ENCODE measurements around the gene PIPOX. TPM values are rescaled to one million over a fixed set of nuclear protein-coding genes. Genes with fewer than 3 reads are reported as not detected.

Gene PIPOX
- total RNA-seq, 6 donors from 2014 or later: 0.91 to 3.6 (median 2.2) TPM; not detected in 2

GRCh38 chr17:29045026-29045425 lies 2.1 kb downstream of the PIPOX start:
- no peak overlapping the region for H3K27ac ChIP-seq
- TF ChIP-seq POLR2A (IDR thresholded peaks at IDR 0.05) (no peak), EP300 (IDR thresholded peaks at IDR 0.05) (no peak), POLR2AphosphoS5 (IDR thresholded peaks at IDR 0.05) (no peak)
- TF ChIP-seq, protein P1, sequence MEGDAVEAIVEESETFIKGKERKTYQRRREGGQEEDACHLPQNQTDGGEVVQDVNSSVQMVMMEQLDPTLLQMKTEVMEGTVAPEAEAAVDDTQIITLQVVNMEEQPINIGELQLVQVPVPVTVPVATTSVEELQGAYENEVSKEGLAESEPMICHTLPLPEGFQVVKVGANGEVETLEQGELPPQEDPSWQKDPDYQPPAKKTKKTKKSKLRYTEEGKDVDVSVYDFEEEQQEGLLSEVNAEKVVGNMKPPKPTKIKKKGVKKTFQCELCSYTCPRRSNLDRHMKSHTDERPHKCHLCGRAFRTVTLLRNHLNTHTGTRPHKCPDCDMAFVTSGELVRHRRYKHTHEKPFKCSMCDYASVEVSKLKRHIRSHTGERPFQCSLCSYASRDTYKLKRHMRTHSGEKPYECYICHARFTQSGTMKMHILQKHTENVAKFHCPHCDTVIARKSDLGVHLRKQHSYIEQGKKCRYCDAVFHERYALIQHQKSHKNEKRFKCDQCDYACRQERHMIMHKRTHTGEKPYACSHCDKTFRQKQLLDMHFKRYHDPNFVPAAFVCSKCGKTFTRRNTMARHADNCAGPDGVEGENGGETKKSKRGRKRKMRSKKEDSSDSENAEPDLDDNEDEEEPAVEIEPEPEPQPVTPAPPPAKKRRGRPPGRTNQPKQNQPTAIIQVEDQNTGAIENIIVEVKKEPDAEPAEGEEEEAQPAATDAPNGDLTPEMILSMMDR (IDR thresholded peaks at IDR 0.05): no peak
- 82 to 87% methylated on average over 3 to 4 of the region's 4 CpGs for WGBS, 2 donors
- no peaks in the 10 kb centered on the region for H3K27me3 ChIP-seq
- ATAC-seq (ENCODE audit: low FRiP score in 2 of 2): no peak
- H3K9me3 ChIP-seq: no peaks in the 10 kb centered on the region
- DNase-seq: no peak
- H3K4me1 ChIP-seq: peaks cover 7 to 13% (median 10%) of the 10 kb centered on the region in 4 donors
- H3K4me3 ChIP-seq: no peak overlapping the region
- no peaks in the 10 kb centered on the region for H3K36me3 ChIP-seq

DNA sequence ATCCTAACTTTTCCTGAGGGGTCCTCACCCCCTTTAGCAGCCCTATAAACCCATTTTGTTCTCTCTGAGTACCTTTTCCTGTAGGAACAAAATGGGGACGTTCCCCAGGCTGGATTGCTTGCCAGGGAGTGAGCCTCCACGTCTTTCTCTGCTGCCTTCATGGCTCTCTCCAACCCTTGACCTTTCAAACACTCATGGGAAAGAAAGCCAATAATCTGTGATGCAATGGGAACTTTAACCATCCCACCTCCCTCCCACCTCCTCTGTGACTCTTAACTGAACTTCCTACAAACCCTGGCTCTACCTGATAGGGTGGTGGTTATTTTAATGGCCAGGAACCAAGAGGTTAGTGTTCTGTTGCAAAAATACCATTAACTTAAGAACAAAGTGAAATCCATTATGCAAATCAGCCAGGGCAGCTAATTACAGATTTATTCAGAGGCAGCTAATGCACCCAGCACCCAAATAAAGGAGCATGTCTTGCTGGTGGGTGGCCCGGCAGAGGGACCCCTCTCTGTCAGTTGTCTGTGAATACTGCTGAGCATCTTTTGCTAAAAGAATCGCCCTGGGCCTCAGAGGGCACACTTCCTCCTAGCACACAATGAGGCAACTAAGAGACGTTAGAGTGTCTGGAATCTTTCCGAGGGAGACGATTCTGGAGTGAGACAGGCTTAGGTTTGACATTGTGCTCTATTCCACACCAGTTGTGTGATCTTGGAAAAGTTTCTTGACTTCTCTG lies 3.0 kb downstream of the PIPOX start:
- Histone ChIP-seq H3K36me3 (no peaks in the 10 kb centered on the region), H3K4me1 (peaks cover 7 to 13% (median 10%) of the 10 kb centered on the region in 4 donors), H3K27me3 (no peaks in the 10 kb centered on the region), H3K27ac (no peak overlapping the region), H3K9me3 (no peaks in the 10 kb centered on the region), H3K4me3 (no peak overlapping the region)
- TF ChIP-seq EP300 (IDR thresholded peaks at IDR 0.05) (no peak), POLR2A (IDR thresholded peaks at IDR 0.05) (no peak), POLR2AphosphoS5 (IDR thresholded peaks at IDR 0.05) (no peak)
- TF ChIP-seq, protein P1 (IDR thresholded peaks at IDR 0.05): no peak
- DNase-seq: no peak
- ATAC-seq (ENCODE audit: low FRiP score in 2 of 2): no peak
- 62% methylated on average over 5 to 7 of the region's 7 CpGs for WGBS, 2 donors

- Histone ChIP-seq H3K4me1 (peaks cover 7 to 13% (median 10%) of the 10 kb centered on the region in 4 donors), H3K27me3 (no peaks in the 10 kb centered on the region), H3K36me3 (no peaks in the 10 kb centered on the region), H3K4me3 (no peak overlapping the region), H3K27ac (no peak overlapping the region), H3K9me3 (no peaks in the 10 kb centered on the region)
- DNase-seq: no peak
- no peak for ATAC-seq (ENCODE audit: low FRiP score in 2 of 2)
- 80 to 95% methylated on average over 5 of the region's 5 CpGs for WGBS, 2 donors
- TF ChIP-seq EP300 (IDR thresholded peaks at IDR 0.05) (no peak), POLR2AphosphoS5 (IDR thresholded peaks at IDR 0.05) (no peak), POLR2A (IDR thresholded peaks at IDR 0.05) (no peak)
- TF ChIP-seq, protein P1 (IDR thresholded peaks at IDR 0.05): no peak
Observed at GRCh38 chr17:29046473-29046839, 3.5 kb downstream of the PIPOX start.

DNA sequence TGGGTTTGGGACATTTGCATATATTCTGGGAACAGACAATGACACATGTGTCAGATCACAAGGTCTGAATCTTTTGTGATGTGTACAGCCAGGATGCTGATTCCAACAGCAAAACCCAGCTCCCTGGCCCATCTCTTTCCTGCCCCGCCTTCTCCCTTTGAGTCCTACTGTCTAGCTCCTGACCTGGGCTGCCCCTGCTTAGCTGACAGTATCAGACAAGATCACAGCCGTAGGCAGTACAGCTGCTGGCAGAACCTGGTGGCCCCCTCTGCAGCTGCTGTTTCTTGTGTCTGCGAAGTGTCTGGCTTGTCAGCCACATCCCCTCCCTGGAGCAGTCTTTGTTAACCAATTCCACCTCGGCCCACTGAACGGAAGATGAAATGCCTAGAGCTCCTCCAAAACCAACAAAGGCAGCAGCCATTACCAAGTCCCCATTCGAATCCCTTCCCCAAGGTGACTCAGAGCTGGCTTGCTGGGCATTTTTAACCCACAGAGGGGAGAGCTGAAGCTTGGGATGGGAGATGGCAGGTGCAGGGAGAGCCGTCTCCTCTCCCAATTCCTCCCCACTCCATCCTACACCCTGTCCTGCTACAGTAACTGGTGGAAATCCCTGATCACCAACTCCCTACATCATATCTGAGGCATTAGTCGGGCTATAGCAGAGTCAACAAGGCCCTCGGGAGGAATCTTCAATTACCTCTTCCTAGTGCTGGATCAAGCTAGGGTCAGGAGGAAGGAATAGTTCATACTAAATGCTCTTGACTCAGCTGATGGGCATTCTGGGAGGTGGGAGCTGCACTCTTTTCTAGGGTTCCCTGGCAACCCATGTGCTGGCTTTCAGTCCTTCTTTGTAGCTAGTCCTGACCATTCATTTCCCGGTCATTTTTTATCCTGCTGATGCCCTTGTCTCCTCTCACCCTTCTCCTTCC lies 5.8 kb downstream of the PIPOX start:
- no peak overlapping the region for H3K4me3 ChIP-seq
- DNase-seq (no peak), ATAC-seq (ENCODE audit: low FRiP score in 2 of 2) (no peak)
- H3K36me3 ChIP-seq: no peaks in the 10 kb centered on the region
- H3K9me3 ChIP-seq: no peaks in the 10 kb centered on the region
- no peak overlapping the region for H3K27ac ChIP-seq
- H3K4me1 ChIP-seq: no peaks in the 10 kb centered on the region
- 69 to 74% methylated on average over 10 of the region's 10 CpGs for WGBS, 2 donors
- TF ChIP-seq POLR2AphosphoS5 (IDR thresholded peaks at IDR 0.05): no peak
- TF ChIP-seq, protein P1 (IDR thresholded peaks at IDR 0.05): no peak
- no peak for TF ChIP-seq EP300 (IDR thresholded peaks at IDR 0.05)
- no peaks in the 10 kb centered on the region for H3K27me3 ChIP-seq
